Measurements from ENCODE around the gene FTO.

GRCh38 chr16:53953336-53953735, 249.4 kb downstream of the FTO start:
- TF ChIP-seq CTCF (IDR thresholded peaks at IDR 0.05 in 4 of 5, conservative IDR thresholded peaks at IDR 0.05 in 1 of 5) (no peak), POLR2A (IDR thresholded peaks at IDR 0.05) (no peak)

All from gastrocnemius medialis (tissue), 4 donors.